ENCODE data around the gene TUT1.

TUT1 gene

GRCh38 chr11:62539238-62539925 is 51.9 kb downstream of the TUT1 start:
- peak; percentile 95 for DNase-seq

- peak; percentile 87 for DNase-seq
These were observed 52.7 kb downstream of the TUT1 start for GRCh38 chr11:62538470-62539237.

- no peak for DNase-seq
These were observed 54.9 kb downstream of the TUT1 start for GRCh38 chr11:62536301-62536957.

GRCh38 chr11:62535802-62536201 is 55.5 kb downstream of the TUT1 start:
- DNase-seq: no peak

GRCh38 chr11:62534779-62535545 is 56.4 kb downstream of the TUT1 start:
- DNase-seq: no peak

GRCh38 chr11:62532096-62532495 is 59.2 kb downstream of the TUT1 start:
- DNase-seq: no peak

All from RPMI8226 (cell line).